ENCODE data around the gene OPN3.

DNA sequence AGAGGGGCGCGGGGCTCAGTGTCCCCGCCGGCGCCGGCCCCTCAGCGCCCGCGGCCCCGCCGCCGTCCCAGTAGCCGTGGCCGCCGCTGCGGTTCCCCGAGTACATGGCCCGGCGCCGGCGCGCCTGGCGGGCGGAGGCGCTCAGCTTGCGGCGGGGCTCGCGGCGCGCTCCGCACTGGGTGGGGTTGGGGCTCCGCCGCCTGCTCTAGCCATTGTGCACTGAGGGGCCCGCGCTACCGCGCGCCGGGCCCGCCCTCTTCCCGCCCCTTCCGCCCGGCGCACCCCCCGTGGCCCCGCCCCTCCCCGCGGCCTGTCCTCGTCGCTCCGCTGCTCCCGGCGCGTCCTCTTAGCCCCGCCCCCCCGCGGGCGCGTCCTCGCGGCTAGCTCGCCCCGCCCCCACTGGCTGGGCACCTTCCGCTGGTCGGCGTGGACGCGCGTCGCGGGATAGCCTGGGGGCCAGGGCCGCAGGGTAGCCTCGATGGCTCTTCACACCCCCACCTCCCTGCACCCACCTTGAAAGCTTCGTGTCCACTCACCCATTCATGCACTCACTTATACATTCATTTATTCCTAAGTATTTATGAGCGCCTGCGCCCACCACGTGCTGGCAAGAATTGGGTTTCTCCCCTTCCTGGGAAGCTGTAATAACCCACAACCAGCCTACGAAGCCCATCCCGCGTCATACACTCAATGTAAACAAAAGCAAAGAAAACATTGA, at the start of gene OPN3, which contains the start of gene CHML:
- TF ChIP-seq SP1 (IDR thresholded peaks at IDR 0.05) = no peak
- no peak for TF ChIP-seq PKNOX1 (IDR thresholded peaks at IDR 0.05)
- no peak for TF ChIP-seq FOXK2 (IDR thresholded peaks at IDR 0.05)
- no peak for TF ChIP-seq FOXA1 (IDR thresholded peaks at IDR 0.05)
- no peak for TF ChIP-seq SUZ12 (IDR thresholded peaks at IDR 0.05)
- peak; percentile 57 for TF ChIP-seq FOXM1 (IDR thresholded peaks at IDR 0.05; ENCODE audit: borderline replicate concordance)
- no peak for TF ChIP-seq BHLHE40 (IDR thresholded peaks at IDR 0.05; ENCODE audit: borderline replicate concordance)
- TF ChIP-seq CTBP1 (IDR thresholded peaks at IDR 0.05; ENCODE audit: borderline replicate concordance) = no peak
- no peak for TF ChIP-seq ZNF384 (IDR thresholded peaks at IDR 0.05)
- TF ChIP-seq NFRKB (IDR thresholded peaks at IDR 0.05) = no peak

All from HEK293T (cell line).